NCI-H1417 (cell line): ENCODE results near the gene CCDC110.
A peak's percentile ranks its signal among the peaks of the same experiment; 100 is the strongest.

ENCODE experiments used
- DNase-seq, 3 experiments: peaks; one replicate each; lab custom pipeline; 2025; lab: John Stamatoyannopoulos, UW

CCDC110 gene

GRCh38 chr4:185421366-185422124 is 50.0 kb downstream of the CCDC110 start:
- DNase-seq = no peak

GRCh38 chr4:185416955-185417354 is 54.6 kb downstream of the CCDC110 start:
- DNase-seq = no peak

- no peak for DNase-seq
These were observed 59.1 kb downstream of the CCDC110 start for GRCh38 chr4:185412412-185412811.

GRCh38 chr4:185411849-185412248 is 59.7 kb downstream of the CCDC110 start:
- DNase-seq = no peak

- no peak for DNase-seq
These were observed 63.1 kb downstream of the CCDC110 start for GRCh38 chr4:185408432-185408831.

- no peak for DNase-seq
These were observed 66.1 kb downstream of the CCDC110 start for GRCh38 chr4:185405296-185405999.

- peak in 2 of 3 experiments; percentile 1 to 62 for DNase-seq
These were observed 67.5 kb downstream of the CCDC110 start for GRCh38 chr4:185404031-185404430.

- DNase-seq = peak in 1 of 3 experiments; percentile 52
These were observed 72.1 kb downstream of the CCDC110 start for GRCh38 chr4:185399466-185399865.

GRCh38 chr4:185398618-185399017 is 72.9 kb downstream of the CCDC110 start:
- no peak for DNase-seq

GRCh38 chr4:185396724-185397385 is 74.7 kb downstream of the CCDC110 start, which contains the start of gene ANKRD37:
ANKRD37 (plus strand) TSS chr4:185396841; CDS start chr4:185396924, 83 bp downstream.
- peak; percentile 31 to 90 (median 85) for DNase-seq

- DNase-seq = peak; percentile 94 to 99 (median 97)
These were observed 75.4 kb downstream of the CCDC110 start for GRCh38 chr4:185395956-185396723.

GRCh38 chr4:185395238-185395955 is 76.1 kb downstream of the CCDC110 start, which contains the start of gene LRP2BP:
LRP2BP (minus strand) TSS chr4:185395924; CDS start chr4:185378186, 17,738 bp downstream.
- peak in 1 of 3 experiments; percentile 68 for DNase-seq
